Fibroblast of gingiva (primary cell): ENCODE data around the gene EFS.
A peak's percentile ranks its signal among the peaks of the same experiment; 100 is the strongest.

Experiments
- DNase-seq: peaks from one replicate; pipeline ENCODE4 v3.0.0-alpha.2; 2011; ENCODE audit warnings: low read depth

Gene EFS

GRCh38 chr14:23377573-23378563, 12.9 kb upstream of the EFS start:
- no peak for DNase-seq

GRCh38 chr14:23377198-23377550, 12.2 kb upstream of the EFS start:
- DNase-seq, result no peak

- no peak for DNase-seq
These were observed 11.7 kb upstream of the EFS start, which contains the start of gene CMTM5 for GRCh38 chr14:23376482-23377197. Gene CMTM5 (plus strand): TSS chr14:23377046. CDS start chr14:23377252, 206 bp downstream.

DNA sequence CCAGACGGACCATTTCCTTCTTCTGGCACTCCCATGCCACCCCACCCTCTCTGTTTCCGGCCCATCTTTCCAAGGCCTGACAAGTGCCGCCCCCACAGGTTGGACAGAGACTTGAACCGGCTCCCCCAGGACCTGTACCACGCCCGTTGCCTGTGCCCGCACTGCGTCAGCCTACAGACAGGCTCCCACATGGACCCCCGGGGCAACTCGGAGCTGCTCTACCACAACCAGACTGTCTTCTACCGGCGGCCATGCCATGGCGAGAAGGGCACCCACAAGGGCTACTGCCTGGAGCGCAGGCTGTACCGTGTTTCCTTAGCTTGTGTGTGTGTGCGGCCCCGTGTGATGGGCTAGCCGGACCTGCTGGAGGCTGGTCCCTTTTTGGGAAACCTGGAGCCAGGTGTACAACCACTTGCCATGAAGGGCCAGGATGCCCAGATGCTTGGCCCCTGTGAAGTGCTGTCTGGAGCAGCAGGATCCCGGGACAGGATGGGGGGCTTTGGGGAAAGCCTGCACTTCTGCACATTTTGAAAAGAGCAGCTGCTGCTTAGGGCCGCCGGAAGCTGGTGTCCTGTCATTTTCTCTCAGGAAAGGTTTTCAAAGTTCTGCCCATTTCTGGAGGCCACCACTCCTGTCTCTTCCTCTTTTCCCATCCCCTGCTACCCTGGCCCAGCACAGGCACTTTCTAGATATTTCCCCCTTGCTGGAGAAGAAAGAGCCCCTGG, 10.7 kb upstream of the EFS start:
- no peak for DNase-seq

- no peak for DNase-seq
These were observed 8.1 kb upstream of the EFS start for GRCh38 chr14:23373041-23373440.

- no peak for DNase-seq
These were observed 7.5 kb upstream of the EFS start, which contains the start of gene IL25 for GRCh38 chr14:23372509-23372908. Gene IL25 (plus strand): TSS chr14:23372809.

- DNase-seq, result no peak
These were observed 6.9 kb upstream of the EFS start for GRCh38 chr14:23371865-23372264.

DNA sequence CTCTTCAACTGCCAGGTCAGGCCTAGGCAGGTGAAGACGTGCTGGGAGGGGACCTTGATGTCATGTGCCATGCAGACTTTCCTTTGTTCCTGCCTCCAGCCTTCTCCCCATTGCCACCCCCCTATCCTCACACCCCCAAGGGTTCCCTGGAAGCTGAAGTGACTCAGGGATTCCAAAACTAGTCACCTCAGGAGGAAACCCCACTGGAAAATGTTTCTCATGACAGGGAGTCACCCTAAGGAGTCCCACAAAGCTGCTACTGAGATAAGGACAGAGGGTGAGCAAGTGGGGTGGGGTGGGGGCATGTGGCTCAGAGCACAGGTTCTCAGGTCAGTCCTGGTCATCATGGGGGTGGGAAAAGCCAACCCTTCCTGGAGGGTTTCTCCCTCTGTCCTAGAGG, 5.2 kb upstream of the EFS start:
- no peak for DNase-seq

GRCh38 chr14:23366426-23366921, 1.5 kb upstream of the EFS start:
- peak; percentile 34 for DNase-seq

- DNase-seq, result peak; percentile 24
These were observed 907 bp upstream of the EFS start for GRCh38 chr14:23365732-23366425.

GRCh38 chr14:23364164-23365035, 572 bp downstream of the EFS start:
- no peak for DNase-seq

- DNase-seq, result no peak
These were observed 2.8 kb downstream of the EFS start for GRCh38 chr14:23362200-23362599.

- no peak for DNase-seq
These were observed 3.2 kb downstream of the EFS start for GRCh38 chr14:23361763-23362162.

GRCh38 chr14:23361320-23361719, 3.7 kb downstream of the EFS start:
- DNase-seq, result peak; percentile 59

DNA sequence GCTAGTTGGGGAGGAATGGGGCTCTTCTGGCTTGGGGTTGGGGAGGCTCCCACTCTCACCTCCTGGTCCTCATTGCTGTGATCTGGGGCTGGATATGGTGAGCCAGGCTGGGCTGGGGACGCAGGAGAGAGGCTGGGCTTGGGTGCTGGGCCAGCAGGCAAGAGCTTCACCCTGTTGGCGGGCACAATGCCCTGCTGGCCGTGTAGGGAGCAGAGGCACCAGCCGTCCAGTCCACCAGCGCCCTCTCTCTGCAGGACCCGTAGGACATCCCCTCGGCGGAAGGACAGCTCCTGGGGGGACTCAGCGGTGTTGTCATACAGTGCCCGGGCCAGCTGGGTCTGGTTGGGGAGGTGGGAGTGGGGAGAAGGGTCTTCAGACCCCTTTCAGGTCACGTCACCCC, 4.5 kb downstream of the EFS start:
- no peak for DNase-seq

- no peak for DNase-seq
These were observed 5.1 kb downstream of the EFS start for GRCh38 chr14:23359722-23360447.

GRCh38 chr14:23359167-23359626, 5.8 kb downstream of the EFS start:
- DNase-seq, result no peak

DNA sequence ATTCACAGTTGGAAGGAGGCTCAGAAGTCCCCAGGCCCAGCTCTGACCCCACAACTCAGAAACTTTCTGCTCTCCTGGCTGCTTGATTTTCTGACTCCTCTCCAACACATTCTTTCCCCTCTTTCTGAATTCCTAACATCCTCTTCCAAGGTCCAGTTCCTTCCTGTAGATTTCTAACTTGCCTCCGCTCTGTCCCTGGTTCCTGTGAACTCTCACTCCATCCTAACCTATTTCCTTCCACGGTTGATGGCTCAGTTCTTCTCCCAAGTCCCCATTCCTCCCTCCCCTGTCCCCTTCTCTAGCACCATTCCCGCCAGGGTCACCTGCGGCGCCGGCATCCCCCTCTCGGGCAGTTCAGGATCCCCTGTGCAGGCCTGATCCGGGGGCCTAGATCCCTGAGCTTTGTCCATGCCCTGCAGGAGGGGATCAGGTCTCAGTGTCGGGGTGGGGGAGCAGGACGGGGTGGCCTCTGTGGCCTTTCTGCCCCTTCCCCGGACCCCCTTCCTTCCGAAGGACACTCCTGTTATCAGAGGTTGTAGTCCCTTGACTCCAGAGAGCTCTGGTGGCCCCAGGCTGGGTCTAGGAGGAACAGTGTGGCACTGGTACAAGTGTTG, 6.3 kb downstream of the EFS start:
- no peak for DNase-seq

DNA sequence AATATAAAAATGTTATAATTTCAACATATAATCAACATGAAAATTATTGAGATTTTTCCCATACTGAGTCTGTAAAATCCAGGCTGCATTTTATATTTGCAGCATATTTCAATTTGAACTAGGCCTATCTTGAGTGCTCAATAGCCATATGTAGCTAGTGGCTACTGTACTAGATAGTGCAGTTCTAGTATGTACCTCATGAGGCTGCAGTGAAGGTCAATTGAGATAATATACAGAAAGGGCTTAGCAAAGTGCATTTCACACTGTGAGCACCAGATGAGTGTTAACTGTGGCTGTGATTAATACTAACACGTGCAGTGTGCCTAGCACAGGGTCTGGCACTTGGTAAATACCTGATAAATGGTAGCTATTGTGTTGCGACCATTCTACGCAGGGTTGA, 6.9 kb downstream of the EFS start:
- no peak for DNase-seq
